ENCODE measurements around the gene WDR17.
"Not testable (repeated sequence)": the region's sequence is repeated elsewhere in the genome, so short reads cannot be mapped to it uniquely, and the experiment has no call there.

WDR17 gene

GRCh38 chr4:176210579-176211296, 145.1 kb downstream of the WDR17 start:
- H3K36me3 ChIP-seq (ENCODE audit: control insufficient read depth, low read length), result no peaks in the 10 kb centered on the region
- H3K27me3 ChIP-seq (ENCODE audit: control insufficient read depth, low read length), result no peaks in the 10 kb centered on the region
- H3K4me2 ChIP-seq (ENCODE audit: low read length), result no peak overlapping the region
- TF ChIP-seq EZH2phosphoT487 (IDR thresholded peaks at IDR 0.05; ENCODE audit: borderline replicate concordance, low read length) (no peak), CTCF (IDR thresholded peaks at IDR 0.05; ENCODE audit: low read depth, low read length, poor library complexity, severe bottlenecking) (no peak)
- H4K20me1 ChIP-seq (ENCODE audit: control insufficient read depth, insufficient read depth, low read depth, low read length), result no peaks in the 10 kb centered on the region
- H3K79me2 ChIP-seq (ENCODE audit: control insufficient read depth, low read length), result no peaks in the 10 kb centered on the region
- H3F3A ChIP-seq (ENCODE audit: control insufficient read depth, insufficient read depth), result no peaks in the 10 kb centered on the region
- H3K4me3 ChIP-seq (ENCODE audit: low read length), result no peak overlapping the region
- no peaks in the 10 kb centered on the region for H3K9me3 ChIP-seq (ENCODE audit: control insufficient read depth, insufficient read depth, low read length)
- H3K9me2 ChIP-seq (replicated peaks; ENCODE audit: control insufficient read depth, low read length), result no peaks in the 10 kb centered on the region
- H3K4me1 ChIP-seq (ENCODE audit: control insufficient read depth, low read length), result peaks cover 4% of the 10 kb centered on the region
- H3K27ac ChIP-seq (ENCODE audit: low read depth, low read length), result no peak overlapping the region

GRCh38 chr4:176212351-176212750, 146.7 kb downstream of the WDR17 start:
- H3K4me3 ChIP-seq (ENCODE audit: low read length); H3K36me3 ChIP-seq (ENCODE audit: control insufficient read depth, low read length); H3K4me2 ChIP-seq (ENCODE audit: low read length); H3K27me3 ChIP-seq (ENCODE audit: control insufficient read depth, low read length); H3K9me3 ChIP-seq (ENCODE audit: control insufficient read depth, insufficient read depth, low read length); H3F3A ChIP-seq (ENCODE audit: control insufficient read depth, insufficient read depth); H3K27ac ChIP-seq (ENCODE audit: low read depth, low read length); H3K9me2 ChIP-seq (replicated peaks; ENCODE audit: control insufficient read depth, low read length); H3K79me2 ChIP-seq (ENCODE audit: control insufficient read depth, low read length); H4K20me1 ChIP-seq (ENCODE audit: control insufficient read depth, insufficient read depth, low read depth, low read length); H3K4me1 ChIP-seq (ENCODE audit: control insufficient read depth, low read length): not testable (repeated sequence)

GRCh38 chr4:176217510-176217909, 151.9 kb downstream of the WDR17 start:
- Histone ChIP-seq H4K20me1 (ENCODE audit: control insufficient read depth, insufficient read depth, low read depth, low read length) (no peaks in the 10 kb centered on the region), H3K9me3 (ENCODE audit: control insufficient read depth, insufficient read depth, low read length) (no peaks in the 10 kb centered on the region), H3K27me3 (ENCODE audit: control insufficient read depth, low read length) (no peaks in the 10 kb centered on the region), H3K9me2 (replicated peaks; ENCODE audit: control insufficient read depth, low read length) (no peaks in the 10 kb centered on the region), H3K27ac (ENCODE audit: low read depth, low read length) (no peak overlapping the region), H3K79me2 (ENCODE audit: control insufficient read depth, low read length) (no peaks in the 10 kb centered on the region), H3K4me2 (ENCODE audit: low read length) (no peak overlapping the region), H3F3A (ENCODE audit: control insufficient read depth, insufficient read depth) (0 out of 2 replicates have a peak, but pooled peaks cover 3% of the 10 kb centered on the region), H3K36me3 (ENCODE audit: control insufficient read depth, low read length) (no peaks in the 10 kb centered on the region), H3K4me1 (ENCODE audit: control insufficient read depth, low read length) (no peaks in the 10 kb centered on the region), H3K4me3 (ENCODE audit: low read length) (no peak overlapping the region)
- TF ChIP-seq EZH2phosphoT487 (IDR thresholded peaks at IDR 0.05; ENCODE audit: borderline replicate concordance, low read length) (no peak), CTCF (IDR thresholded peaks at IDR 0.05; ENCODE audit: low read depth, low read length, poor library complexity, severe bottlenecking) (no peak)

GRCh38 chr4:176222149-176222548, 156.5 kb downstream of the WDR17 start:
- Histone ChIP-seq H4K20me1 (ENCODE audit: control insufficient read depth, insufficient read depth, low read depth, low read length) (no peaks in the 10 kb centered on the region), H3K4me1 (ENCODE audit: control insufficient read depth, low read length) (no peaks in the 10 kb centered on the region), H3K9me3 (ENCODE audit: control insufficient read depth, insufficient read depth, low read length) (no peaks in the 10 kb centered on the region), H3K79me2 (ENCODE audit: control insufficient read depth, low read length) (no peaks in the 10 kb centered on the region), H3K27me3 (ENCODE audit: control insufficient read depth, low read length) (no peaks in the 10 kb centered on the region), H3K27ac (ENCODE audit: low read depth, low read length) (no peak overlapping the region), H3F3A (ENCODE audit: control insufficient read depth, insufficient read depth) (0 out of 2 replicates have a peak, but pooled peaks cover 3% of the 10 kb centered on the region), H3K4me3 (ENCODE audit: low read length) (no peak overlapping the region), H3K4me2 (ENCODE audit: low read length) (no peak overlapping the region), H3K36me3 (ENCODE audit: control insufficient read depth, low read length) (no peaks in the 10 kb centered on the region), H3K9me2 (replicated peaks; ENCODE audit: control insufficient read depth, low read length) (no peaks in the 10 kb centered on the region)
- TF ChIP-seq EZH2phosphoT487 (IDR thresholded peaks at IDR 0.05; ENCODE audit: borderline replicate concordance, low read length) (no peak), CTCF (IDR thresholded peaks at IDR 0.05; ENCODE audit: low read depth, low read length, poor library complexity, severe bottlenecking) (no peak)

Data from DOHH2 (cell line).